GM18505 (cell line): ENCODE data around the gene C16orf74.

Source experiments
- ATAC-seq: cut with Tn5 transposase; IDR thresholded peaks from one replicate; pipeline ENCODE4 v1.9.1; 2021; ENCODE audit not compliant: unreplicated experiment
- POLR2A ChIP-seq: IDR thresholded peaks from 4 replicates; pipeline ENCODE4 v1.6.1; 2011; ENCODE audit warnings: borderline replicate concordance; ENCODE audit not compliant: insufficient read depth, insufficient read length; ENCODE audit errors: extremely low read depth

The C16orf74 gene

GRCh38 chr16:85729452-85730185, 21.3 kb downstream of the C16orf74 start:
- no peak for ATAC-seq
- no peak for TF ChIP-seq POLR2A

GRCh38 chr16:85728879-85729278, 22.0 kb downstream of the C16orf74 start:
- no peak for TF ChIP-seq POLR2A
- no peak for ATAC-seq

GRCh38 chr16:85724936-85725335, 26.0 kb downstream of the C16orf74 start:
- no peak for ATAC-seq
- TF ChIP-seq POLR2A: no peak

- TF ChIP-seq POLR2A: no peak
Measured at GRCh38 chr16:85724126-85724879, 26.6 kb downstream of the C16orf74 start.

GRCh38 chr16:85722128-85722893, 28.6 kb downstream of the C16orf74 start:
- TF ChIP-seq POLR2A: no peak

More at GRCh38 chr16:85724126-85724879, 26.6 kb downstream of the C16orf74 start:
- ATAC-seq: no peak

GRCh38 chr16:85720302-85720637, 30.6 kb downstream of the C16orf74 start:
- ATAC-seq: no peak

More at GRCh38 chr16:85722128-85722893, 28.6 kb downstream of the C16orf74 start:
- no peak for ATAC-seq

GRCh38 chr16:85719605-85720301, 31.1 kb downstream of the C16orf74 start:
- no peak for ATAC-seq
- TF ChIP-seq POLR2A: no peak

More at GRCh38 chr16:85720302-85720637, 30.6 kb downstream of the C16orf74 start:
- no peak for TF ChIP-seq POLR2A

- ATAC-seq: no peak
- TF ChIP-seq POLR2A: no peak
Measured at GRCh38 chr16:85718682-85719081, 32.2 kb downstream of the C16orf74 start.

- no peak for ATAC-seq
- no peak for TF ChIP-seq POLR2A
Measured at GRCh38 chr16:85718153-85718477, 32.8 kb downstream of the C16orf74 start.

- ATAC-seq: no peak
Measured at GRCh38 chr16:85717393-85718152, 33.3 kb downstream of the C16orf74 start.

GRCh38 chr16:85716680-85717038, 34.2 kb downstream of the C16orf74 start:
- TF ChIP-seq POLR2A: no peak
- ATAC-seq: no peak

More at GRCh38 chr16:85717393-85718152, 33.3 kb downstream of the C16orf74 start:
- no peak for TF ChIP-seq POLR2A

GRCh38 chr16:85716022-85716679, 34.7 kb downstream of the C16orf74 start:
- no peak for TF ChIP-seq POLR2A
- no peak for ATAC-seq
